Eye (tissue), 1 donor: ENCODE results near the gene ANKRD33.
"Not testable (repeated sequence)": the region's sequence is repeated elsewhere in the genome, so short reads cannot be mapped to it uniquely, and the experiment has no call there.

Source experiments
- DNase-seq: peaks from one replicate; pipeline ENCODE4 v3.0.0-alpha.2; 2015

ANKRD33 gene

GRCh38 chr12:51883998-51884675 lies 3.8 kb upstream of the ANKRD33 start:
- DNase-seq, result no peak

GRCh38 chr12:51884676-51885229 lies 3.1 kb upstream of the ANKRD33 start:
- no peak for DNase-seq

DNA sequence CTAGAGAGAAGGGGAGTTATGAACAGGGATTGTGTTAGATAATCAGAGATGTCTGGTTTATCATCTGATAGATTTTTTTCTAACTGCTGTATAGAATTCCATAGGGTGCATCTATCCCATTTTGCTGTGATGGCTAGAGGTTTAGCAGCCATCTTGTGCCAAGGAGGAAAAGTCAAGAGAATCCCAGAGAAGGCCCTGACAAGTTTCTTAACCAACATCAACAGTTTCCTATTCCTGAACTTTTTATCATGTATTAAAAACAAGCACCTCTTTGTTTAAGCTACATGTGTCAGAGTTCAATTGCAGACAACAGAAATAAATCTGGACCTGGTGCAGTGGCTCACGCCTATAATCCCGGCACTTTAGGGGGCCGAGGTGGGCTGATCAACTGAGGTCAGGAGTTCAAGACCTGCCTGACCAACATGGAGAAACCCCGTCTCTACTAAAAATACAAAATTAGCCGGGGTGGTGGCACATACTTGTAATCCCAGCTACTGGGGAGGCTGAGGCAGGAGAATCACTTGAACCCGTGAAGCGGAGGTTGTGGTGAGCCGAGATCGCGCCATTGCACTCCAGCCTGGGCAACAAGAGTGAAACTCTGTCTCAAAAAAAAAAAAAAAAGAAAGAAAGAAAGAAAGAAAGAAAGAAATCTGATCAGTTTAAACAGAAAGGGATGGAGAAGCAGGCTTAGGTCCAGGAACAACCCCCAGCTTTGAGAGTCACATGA lies 2.4 kb upstream of the ANKRD33 start:
- DNase-seq, result not testable (repeated sequence)

- peak; percentile 59 for DNase-seq
Observed at GRCh38 chr12:51886021-51886710, 1.7 kb upstream of the ANKRD33 start.

GRCh38 chr12:51888316-51889215 lies 663 bp downstream of the ANKRD33 start:
- DNase-seq, result no peak

DNA sequence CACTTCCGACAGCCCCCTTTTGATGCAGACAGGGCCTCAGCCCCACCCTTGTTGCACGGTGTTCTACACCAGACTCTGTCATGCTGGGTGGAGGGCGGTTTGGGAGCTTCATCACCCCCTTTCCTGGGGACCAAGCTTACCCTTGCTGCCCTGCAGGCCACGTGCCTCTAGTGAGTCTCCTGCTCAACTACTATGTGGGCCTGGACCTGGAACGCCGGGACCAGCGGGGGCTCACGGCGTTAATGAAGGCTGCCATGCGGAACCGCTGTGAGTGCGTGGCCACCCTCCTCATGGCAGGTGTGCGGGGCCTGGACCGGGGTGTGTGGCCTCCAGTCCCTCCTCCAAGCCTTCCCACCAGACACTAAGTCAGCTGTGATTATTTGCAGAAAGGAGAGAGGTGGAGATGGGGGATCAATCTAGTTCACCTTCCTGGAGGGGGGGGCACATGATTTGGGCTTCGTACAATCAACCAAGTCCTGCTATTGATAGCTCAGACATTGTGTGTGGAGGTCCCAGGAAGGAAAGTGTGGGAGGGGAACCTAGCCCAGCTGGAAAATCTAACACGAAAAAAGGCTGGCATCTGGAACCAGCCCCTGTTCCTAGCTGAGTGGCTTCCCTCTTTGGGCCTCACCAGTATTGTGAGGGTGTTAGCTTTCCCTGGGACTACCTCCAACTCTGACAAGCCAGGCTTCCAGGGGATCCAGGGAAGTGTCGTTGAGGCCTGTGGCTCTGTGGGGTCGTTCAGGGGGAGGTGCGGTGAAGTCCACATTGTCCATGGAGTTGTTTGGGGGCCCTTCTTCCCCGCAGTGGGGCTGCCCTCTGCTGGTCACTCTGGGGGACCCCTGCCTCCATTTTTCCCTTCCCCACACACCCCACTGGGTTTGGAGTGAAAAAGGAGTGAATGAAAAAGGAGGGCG lies 1.6 kb downstream of the ANKRD33 start:
- peak; percentile 57 for DNase-seq

- no peak for DNase-seq
Observed at GRCh38 chr12:51890133-51890464, 2.2 kb downstream of the ANKRD33 start.

DNA sequence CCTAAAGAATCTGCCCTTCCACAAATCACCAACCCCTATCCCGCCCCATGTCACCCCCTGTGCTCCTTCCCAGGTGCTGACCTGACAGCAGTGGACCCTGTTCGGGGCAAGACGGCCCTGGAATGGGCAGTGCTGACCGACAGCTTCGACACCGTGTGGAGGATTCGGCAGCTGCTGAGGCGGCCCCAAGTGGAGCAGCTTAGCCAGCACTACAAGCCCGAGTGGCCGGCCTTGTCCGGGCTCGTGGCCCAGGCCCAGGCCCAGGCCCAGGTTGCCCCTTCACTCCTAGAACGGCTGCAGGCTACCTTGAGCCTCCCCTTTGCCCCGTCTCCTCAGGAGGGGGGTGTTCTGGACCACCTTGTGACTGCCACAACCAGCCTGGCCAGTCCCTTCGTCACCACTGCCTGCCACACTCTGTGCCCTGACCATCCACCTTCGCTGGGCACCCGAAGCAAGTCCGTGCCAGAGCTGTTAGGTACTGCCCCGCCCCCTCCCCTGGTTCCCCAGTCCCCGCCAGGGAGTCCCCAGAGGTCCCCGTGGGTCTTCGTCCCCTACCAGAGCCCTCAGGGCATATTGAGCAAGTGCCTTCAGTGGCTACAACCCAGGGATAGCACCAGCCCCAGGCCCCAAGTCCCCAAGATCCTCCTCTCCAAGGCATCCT lies 2.7 kb downstream of the ANKRD33 start:
- DNase-seq, result no peak

DNA sequence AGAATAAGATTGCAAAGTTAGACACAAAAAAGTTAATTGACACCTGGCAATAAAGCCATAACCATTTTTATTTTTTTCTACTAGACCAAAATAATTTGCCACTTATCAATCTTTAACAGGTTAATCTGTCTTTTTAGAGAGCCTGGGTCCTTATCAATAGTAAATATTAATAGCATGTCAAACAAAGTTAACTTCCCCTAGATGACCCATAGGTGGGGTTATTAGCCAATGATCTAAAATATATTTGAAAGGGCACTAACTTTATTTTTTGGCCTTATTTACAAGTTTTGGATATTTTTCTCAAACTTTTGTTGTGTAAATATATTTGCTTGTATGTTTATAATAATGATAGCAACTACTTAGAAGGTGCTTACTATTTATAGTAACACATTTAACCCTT lies 3.9 kb downstream of the ANKRD33 start:
- DNase-seq, result no peak

DNA sequence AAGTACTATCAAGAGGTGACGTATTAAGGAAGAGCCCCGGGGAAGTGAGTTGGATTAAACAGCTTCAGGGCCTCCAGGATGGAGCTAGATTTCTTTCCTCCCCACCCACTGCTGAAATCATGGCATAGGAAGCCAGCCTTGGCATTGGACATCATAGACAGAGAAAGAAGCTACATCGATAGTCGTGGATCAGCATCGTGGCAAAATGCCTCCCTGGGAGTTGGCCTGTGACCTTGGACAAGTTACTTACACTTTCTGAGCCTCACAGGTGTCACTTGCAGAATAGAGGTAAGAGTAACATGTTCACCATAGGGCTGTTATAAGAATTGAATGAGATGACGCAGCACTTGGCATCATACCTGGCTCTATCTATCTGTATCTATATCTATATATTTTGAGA lies 5.9 kb downstream of the ANKRD33 start:
- DNase-seq, result no peak

DNA sequence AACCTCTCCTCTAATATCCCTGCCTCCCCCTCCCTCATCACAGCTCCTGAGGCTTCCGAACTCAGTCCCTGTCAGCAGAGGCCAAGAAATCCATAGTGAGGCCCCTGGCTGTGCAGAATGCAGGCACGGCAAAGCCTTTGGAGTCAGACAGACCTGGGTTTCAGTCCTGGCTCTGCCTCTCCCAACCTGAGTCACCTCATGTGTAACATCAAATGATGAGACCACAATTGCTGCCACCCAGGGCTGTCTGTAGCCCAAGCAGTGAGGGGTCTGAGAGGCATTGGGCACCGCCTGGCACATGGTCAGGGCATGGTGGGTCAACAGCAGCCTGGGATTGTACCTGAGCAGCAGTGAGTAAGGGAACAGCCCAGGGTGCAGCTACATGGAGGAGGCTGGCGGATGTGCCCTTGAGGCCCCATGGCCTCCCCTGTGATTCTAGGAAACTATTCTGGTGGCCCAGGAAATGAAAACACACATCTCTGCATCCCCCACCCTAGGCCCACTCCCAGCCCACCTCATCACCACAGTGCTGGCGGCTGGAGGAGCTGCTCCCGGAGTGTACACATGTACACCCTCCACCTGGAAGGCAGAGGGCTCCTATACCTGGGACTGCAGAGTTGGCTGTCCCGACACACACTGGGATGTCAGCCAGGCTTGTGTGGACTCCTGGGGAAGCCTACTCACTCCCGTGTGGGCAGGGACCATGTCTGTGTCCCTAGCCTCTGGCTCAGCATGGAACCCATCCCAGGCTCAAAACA lies 7.7 kb downstream of the ANKRD33 start:
- DNase-seq, result no peak

- DNase-seq, result no peak
Observed at GRCh38 chr12:51896236-51896635, 8.3 kb downstream of the ANKRD33 start.

- no peak for DNase-seq
Observed at GRCh38 chr12:51897181-51897580, 9.3 kb downstream of the ANKRD33 start.

GRCh38 chr12:51898506-51898905 lies 10.6 kb downstream of the ANKRD33 start:
- DNase-seq, result no peak

GRCh38 chr12:51898937-51899336 lies 11.0 kb downstream of the ANKRD33 start:
- no peak for DNase-seq

- no peak for DNase-seq
Observed at GRCh38 chr12:51900323-51900889, 12.5 kb downstream of the ANKRD33 start.

- no peak for DNase-seq
Observed at GRCh38 chr12:51901121-51901817, 13.4 kb downstream of the ANKRD33 start.

- DNase-seq, result no peak
Observed at GRCh38 chr12:51901881-51902280, 14.0 kb downstream of the ANKRD33 start.

- DNase-seq, result no peak
Observed at GRCh38 chr12:51904951-51905470, 17.1 kb downstream of the ANKRD33 start.
